Dermis microvascular lymphatic vessel endothelial cell (primary cell): Measurements from ENCODE around the gene IFNLR1. TPM values are rescaled to one million over a fixed set of nuclear protein-coding genes. Genes with fewer than 3 reads are reported as not detected.

Experiments
- DNase-seq, 2 donors: peaks; one replicate each; pipeline versions ENCODE4 v3.0.0 to v3.0.0-alpha.2; 2010; ENCODE audit warnings: low read depth in 2 of 2
- total RNA-seq: library from RNA; depleted of rRNA; stranded (reverse); fragments of >200 nt; gene quantifications from 2 replicates; pipeline ENCODE4 v1.2.1, GENCODE V29; 2014

The IFNLR1 gene
- total RNA-seq, 1 donor from 2014 or later, result under 0.01 TPM

DNA sequence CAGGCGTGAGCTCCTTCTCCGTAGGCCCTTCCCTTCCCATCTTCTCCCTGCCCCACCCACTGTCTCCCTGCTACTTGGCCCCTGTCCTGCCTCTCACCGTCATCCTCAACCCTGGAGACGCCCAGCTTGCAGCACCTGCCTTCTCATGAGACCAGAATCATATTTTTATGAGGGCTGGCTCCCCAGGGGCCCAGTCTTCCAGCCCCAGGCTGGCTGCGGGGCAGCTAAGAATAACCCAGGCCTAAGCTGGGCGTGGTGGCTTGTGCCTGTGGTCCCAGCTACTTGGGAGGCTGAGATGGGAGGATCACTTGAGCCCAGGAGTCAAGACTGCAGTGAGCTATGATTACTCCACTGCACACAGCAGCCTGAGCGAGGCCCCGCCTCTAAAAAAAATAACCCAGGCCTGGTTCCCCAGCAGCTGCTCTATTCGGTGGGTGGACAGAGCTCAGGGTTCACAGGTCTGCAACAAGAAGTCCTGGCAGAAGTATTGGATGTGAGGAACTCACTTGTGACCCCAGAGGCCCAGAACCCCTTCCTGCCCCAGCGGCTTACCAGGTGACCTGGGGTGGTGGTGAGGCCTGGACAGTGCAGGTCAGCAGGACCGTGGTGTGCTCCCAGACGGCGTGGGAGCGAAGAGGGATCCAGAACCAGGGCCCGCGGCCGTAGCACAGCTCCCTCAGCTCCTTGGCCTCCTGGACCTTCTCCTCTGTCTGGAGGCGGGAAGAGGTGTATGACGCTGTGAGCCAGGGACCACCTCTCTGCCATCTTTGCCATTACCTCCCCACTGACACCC is 81.5 kb downstream of the IFNLR1 start:
- no peak for DNase-seq

DNA sequence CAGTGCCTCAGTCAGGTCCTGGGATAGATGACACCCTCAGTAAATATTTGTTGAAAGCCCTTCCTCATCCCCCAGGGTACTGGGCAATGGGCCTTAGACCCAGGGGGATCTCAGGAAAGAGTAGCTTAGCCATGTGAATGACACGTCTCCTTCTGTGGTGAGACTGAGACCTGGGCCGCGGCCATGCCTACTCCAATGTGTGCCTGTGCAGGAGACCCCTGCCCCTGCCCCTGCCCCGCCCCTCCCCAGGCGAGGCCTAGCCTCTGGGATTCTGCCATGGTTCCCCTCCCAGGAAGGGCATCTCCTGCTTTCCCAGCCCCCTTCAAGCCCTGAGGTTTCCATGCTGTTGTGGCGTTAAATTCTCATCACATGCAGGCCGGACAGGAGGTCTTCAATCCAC is 82.2 kb downstream of the IFNLR1 start:
- no peak for DNase-seq

Other genes starting within 250 kb of the IFNLR1 start
- gene PNRC2, start 227.5 kb downstream of the IFNLR1 start, total RNA-seq, result 71.6 and 74.2 TPM in 2 replicates
- 59.6 and 67.9 TPM in 2 replicates for gene SRSF10, start 207.0 kb downstream of the IFNLR1 start, total RNA-seq
- under 0.01 TPM in 1 of 2 replicates, not detected in the other for gene MYOM3, start 75.2 kb downstream of the IFNLR1 start, total RNA-seq
- not detected in 2 replicates for gene IL22RA1, start 44.1 kb downstream of the IFNLR1 start, total RNA-seq
- not detected in 2 replicates for gene GRHL3, start 132.1 kb upstream of the IFNLR1 start, total RNA-seq
- 1.5 and 2.4 TPM in 2 replicates for gene STPG1, start 226.5 kb upstream of the IFNLR1 start, total RNA-seq
- 13.2 and 19.0 TPM in 2 replicates for gene NIPAL3, start 228.5 kb upstream of the IFNLR1 start, total RNA-seq